ENCODE measurements around the gene REP15.
"Not testable (repeated sequence)": the region's sequence is repeated elsewhere in the genome, so short reads cannot be mapped to it uniquely, and the experiment has no call there.

Gene REP15, protein sequence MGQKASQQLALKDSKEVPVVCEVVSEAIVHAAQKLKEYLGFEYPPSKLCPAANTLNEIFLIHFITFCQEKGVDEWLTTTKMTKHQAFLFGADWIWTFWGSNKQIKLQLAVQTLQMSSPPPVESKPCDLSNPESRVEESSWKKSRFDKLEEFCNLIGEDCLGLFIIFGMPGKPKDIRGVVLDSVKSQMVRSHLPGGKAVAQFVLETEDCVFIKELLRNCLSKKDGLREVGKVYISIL
- total RNA-seq, result 0 to 0.11 (median 0) reads per million in 3 experiments

DNA sequence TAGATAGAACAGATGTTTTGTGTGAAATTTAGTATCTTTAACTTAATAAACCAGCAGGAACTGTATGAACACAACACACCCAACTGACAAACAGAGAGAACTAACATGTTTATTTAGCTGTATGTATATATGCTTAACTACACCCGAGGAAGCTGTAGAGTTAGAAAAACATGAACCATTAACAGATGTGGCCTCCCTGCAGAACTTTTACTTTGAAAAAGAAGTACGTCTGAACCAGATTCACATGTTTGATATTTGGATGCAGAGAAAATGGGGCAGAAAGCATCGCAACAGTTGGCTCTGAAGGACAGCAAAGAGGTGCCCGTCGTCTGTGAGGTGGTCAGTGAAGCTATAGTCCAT lies at the start of gene REP15:
REP15 (plus strand) TSS at position 155 of the 360 bp plus-strand sequence; CDS start at position 271, 116 bp downstream.
- no peak for DNase-seq

DNA sequence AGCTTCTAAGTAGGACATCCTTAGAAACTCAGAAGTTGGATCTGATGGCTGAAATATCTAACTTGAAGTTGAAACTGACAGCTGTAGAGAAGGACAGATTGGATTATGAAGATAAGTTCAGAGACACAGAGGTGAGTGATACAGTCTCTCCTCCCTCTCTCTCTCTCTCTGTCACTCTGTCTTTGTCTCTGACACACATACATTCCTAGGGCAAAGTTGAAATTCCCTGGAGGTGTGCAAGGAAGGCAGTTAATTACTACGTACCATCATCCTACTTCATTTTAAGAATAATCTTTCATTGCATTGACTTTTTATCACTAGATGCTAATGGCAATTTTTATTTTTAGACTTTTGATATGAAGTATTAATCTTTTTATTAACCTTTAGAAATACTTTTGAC lies 46.2 kb upstream of the REP15 start:
- DNase-seq, result no peak

DNA sequence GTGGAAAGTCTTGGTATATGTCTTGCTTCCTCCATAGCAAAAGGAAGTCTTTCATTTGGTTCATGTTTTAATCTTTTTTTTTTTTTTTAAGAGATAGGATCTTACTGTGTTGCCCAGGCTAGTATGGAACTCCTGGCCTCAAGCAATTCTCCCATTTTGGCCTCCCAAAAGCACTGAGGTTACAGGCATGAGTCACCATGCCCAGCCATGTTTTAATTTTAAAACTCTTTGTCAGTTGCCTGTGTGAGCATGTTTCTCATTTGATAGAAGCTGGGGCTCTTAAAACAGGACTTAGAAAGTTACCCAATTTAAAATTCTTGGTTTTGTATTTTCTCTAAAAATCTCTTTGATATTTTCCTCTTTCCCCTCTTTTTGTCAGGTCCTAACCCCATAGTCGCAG lies 45.0 kb upstream of the REP15 start:
- DNase-seq, result no peak

DNA sequence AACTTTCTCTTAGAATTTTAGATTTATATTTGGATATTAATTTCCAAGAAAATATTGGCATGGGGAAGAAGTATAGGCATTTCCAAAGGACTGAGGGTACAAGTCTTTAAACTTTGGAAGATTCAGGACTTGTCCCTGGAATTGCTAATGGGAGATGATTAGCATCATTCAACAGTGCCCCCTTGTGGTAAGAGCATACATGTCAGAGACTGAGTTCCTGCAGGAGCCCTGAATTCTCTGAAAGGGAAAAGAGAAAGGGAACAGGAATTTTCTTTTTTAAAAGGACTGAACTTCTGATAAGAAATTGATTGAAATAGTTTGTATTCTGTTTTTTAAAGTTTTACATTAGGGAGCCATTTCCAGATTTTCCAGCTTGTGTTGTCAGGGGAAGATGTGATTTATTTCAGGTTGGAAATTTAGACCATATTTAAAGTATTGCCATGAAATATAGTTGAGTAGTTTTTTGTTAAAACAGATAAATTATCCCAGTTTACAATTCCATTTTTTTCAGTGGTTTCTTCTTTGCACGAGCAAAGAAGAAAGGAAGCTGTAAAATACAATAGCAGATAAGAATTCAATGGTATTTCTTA lies 44.0 kb upstream of the REP15 start:
- DNase-seq, result peak; percentile 32

DNA sequence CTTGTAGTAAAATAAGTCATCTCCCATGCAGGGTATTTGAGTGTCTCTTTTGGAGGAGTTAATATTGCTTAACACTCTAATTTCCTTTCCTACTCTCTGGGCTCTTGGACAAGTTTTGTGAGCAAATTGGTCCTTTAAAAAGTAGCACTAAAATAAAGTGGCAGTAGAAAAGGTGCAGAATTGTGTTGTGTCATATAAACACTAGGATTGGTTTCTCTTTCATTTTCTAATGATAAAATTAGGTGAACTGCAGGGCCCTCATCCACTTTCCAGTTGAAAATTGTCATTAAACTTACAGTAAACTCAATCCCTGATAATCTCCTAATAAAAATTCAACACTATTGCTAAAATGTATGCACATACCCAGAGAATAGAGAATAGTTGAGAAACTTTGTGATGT lies 42.6 kb upstream of the REP15 start:
- DNase-seq, result no peak

DNA sequence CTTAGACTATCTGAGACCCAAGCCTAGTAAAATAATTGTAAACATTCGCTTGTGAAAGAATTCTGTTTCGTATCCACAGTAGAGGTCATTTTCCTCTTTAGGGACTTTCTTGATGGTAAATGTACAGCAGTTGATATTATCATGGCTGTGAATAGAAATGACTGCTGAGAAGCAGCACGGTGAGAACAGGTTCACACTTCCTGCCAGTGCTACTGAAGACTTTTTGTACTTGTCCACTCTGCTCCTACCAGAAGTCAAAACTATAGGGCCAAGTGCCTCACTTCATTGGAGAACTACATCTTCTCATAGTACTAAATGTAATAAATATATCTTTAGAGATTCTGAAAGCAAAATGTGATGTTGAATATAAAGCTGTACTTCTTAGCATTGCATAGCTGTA lies 40.8 kb upstream of the REP15 start:
- not testable (repeated sequence) for DNase-seq

DNA sequence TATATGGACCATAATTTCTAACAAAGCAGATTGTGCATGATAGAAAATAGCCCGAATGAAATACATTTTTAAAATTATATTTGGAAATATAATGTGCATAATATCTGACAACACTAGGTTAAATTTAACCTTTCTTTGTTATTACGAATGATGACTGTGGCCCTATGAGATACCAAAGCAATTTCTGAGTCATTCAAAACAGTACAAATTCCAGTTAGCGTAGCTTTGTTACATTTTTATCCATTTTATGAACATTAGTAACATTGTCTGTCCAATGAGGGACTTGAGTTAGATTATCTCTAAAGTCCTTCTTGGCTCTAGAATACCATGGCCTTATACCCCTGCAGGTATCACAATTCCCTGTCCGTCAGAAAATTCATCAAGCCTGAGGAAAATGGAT lies 39.0 kb upstream of the REP15 start:
- no peak for DNase-seq

DNA sequence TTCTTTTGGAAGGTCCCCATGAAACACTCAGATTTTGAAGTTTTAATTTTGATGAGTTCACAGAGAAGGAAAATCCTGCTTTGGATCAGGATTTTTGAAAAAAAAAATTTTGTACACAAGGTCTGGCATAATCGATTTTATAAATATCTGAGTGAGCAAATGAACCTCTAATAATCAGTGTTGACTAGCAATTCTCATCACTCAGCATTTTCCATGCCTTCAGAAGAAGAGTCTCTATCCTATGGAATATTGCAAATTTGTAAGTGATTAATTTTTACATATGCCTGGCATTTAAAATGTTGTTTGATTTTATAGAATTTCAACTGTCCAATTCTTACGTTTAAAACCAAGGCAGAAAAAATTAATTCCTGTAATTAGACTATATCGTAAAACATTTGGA lies 30.5 kb upstream of the REP15 start:
- no peak for DNase-seq

DNA sequence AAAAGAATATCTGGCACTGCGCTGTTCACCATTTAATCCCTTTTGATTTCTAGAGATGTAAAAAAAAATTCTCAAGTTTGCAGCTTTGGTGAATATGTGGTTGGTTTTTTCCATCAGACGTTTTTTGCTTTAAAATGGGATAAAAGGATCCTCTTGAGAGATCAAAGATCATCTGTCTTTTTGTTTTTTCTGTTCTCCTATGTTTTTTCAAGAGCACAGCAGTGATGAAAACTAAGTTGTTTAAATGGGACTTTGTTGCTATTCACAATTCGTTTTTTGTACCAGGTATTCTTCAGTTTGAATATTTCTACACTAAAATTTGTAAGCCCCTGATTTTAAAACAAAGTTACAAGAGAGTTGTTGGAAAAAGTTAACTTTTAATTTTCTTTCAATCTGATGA lies 29.7 kb upstream of the REP15 start:
- DNase-seq, result no peak

DNA sequence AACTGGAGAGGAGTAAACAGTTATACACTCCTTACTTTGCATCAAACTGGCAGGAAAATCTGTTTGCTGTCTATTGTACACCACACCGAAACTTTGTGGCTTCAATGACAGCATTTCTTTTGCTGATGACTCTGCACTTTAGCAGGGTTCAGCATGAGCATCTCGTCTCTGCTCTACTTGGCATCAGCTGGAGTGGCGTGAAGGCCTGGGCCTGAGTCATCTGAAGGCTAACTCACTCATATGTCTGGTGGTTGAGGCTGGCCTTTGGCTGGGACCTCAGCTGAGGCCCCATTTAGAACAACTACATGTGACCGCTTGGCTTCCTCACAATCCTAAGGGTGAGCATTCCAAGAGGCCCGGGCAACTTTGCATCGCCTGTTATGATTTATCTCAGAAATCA lies 28.7 kb upstream of the REP15 start:
- no peak for DNase-seq

DNA sequence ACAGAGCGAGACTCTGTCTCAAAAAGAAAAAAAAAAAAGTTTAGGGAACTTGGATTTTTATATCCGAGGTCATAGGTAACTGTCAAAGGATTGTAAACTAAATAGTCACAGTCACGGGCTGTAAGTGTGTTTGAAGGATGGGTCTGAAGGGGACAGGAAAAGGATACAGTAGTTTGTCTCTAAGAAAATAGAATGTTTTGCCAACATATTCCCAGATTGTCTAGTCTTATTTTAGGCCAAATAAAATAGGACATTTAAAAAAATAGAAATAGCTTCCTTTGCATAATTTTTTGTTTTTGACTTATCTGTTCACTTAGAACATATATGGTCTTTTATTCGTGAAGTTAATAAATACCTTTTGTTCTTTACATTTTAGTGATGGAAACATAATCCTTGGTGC lies 24.2 kb upstream of the REP15 start:
- DNase-seq, result no peak

DNA sequence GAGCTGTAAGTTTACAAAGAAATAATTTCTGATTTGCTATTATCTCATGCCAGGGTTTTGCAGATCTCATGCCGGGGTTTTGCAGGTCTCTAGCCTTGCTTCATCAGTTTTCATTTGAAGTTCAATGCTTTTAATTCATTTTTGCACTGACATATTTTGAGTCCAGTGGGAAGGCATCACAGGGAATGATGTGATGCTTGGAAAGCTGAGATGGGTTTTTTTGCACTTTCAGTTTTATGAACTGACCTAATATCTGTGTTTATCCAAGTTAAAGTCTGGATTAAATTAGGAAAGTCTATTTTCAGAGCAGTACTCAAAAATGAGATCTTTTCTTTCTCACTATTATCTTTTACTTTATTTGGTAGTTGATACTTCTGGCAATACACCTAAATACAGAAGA lies 23.6 kb upstream of the REP15 start:
- no peak for DNase-seq

DNA sequence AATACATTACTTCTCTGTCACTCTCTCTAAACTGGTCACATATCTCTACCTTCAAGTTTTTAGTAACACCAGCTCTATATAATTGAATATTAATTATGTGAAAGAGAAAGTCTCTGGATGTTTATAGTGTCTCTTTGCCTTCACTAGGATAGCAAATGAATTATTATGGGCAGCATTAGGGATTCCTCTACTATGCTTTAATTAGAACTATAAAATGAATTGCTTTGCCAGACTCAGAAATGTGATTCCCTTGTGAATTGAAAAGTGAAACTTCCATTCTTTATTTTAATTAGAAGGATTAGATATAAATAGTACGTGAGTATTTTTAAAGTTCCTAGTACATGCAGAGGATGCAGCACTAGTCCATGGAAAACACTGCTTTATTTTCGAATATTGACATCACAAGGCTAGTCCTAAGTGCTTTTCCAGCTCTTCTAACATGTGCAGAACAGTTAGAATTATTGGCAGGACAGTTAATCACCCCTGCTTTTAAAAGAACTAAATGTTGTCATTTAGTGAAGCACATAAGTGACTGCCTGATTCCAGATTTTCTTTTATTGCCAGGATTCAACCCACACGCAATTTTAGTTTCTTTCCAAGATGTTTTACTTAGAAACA lies 23.0 kb upstream of the REP15 start:
- no peak for DNase-seq

DNA sequence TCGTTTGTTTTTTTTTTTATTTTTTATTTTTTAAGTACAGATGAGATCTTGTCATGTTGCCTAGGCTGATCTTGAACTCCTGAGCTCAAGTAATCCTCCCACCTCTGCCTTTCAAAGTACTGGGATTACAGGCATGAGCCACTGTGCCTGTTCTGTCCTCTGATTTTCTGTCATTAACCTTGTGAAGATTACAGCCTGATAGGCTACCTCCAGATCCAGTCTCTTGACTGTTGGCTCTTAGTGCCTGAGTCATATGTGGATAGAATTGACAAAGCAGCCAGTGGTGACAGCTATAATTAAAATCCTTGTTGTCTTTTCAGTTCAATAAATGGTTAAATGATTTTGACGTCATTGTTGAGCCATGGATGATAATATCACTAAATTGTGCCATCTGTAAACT lies 21.3 kb upstream of the REP15 start:
- no peak for DNase-seq

DNA sequence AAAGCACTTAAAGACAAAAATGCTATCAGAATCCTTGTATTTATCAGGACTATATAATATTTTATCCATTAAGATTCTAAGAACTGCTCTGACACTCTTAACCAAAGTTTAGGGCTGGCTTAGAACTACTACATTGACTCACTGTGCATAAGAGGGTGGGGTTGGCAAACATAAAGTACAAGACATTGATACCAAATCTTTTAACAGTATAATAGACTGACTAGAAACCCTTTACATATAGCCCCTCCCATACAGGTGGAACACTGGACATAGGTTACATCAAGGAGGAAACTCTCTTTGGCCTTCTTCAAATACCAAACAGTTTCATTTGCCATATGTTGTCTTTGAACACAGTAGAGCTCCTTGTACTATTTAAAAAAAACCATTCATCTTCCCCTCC lies 15.6 kb upstream of the REP15 start:
- DNase-seq, result no peak

DNA sequence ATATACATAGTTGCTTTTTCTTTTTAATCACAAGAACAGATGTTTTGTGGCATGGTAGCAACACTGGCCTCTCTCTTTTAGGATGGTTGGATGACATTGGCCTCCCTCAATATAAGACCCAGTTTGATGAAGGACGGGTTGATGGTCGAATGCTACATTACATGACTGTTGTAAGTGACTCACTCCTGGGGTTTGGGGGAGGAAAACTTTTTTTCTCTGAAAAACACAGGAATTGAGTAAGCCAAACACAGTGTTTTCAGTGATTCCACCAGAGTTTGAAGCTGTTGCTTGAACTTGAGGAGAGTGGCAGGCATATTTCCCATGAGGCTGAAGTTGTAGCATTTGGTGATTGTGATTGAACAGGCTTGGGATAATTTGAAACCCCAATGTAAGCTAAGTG lies 13.7 kb upstream of the REP15 start:
- no peak for DNase-seq

DNA sequence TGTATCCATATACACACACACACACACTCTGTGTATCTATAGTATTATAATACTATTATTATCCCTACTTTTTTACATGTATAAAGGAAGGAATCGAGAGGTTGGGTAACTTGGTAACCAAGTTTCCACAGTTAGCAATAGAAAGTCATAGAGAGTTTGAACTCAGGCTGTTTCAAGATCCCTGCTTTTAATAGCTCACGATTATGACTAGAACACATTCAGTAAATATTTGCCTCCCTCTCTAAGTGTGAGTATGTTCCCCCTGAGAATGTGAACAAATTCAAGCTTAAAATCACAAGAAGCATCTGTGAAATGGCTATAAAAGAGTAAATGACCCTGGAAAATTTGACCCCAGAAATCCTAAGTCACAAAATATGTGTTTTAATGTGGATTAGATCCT lies 11.0 kb upstream of the REP15 start:
- DNase-seq, result no peak

DNA sequence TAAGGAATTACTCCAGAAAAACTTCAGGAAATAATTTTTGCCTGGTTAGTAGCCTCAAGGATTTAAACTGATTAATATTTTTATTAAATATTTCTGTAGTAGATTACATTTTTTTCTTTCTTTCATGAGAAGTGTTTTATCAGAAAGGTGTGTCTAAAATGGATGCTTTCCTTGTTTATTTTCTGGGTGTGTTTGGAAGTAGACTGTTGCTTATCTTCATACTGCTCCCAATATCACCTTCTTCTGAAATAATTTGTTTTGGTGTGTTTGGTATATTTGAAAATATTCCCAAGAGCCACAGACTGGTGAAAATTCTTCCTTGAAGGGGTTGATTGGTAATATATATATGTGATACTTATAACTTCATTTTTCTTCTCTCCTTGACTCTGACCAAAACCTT lies 10.1 kb upstream of the REP15 start:
- no peak for DNase-seq

DNA sequence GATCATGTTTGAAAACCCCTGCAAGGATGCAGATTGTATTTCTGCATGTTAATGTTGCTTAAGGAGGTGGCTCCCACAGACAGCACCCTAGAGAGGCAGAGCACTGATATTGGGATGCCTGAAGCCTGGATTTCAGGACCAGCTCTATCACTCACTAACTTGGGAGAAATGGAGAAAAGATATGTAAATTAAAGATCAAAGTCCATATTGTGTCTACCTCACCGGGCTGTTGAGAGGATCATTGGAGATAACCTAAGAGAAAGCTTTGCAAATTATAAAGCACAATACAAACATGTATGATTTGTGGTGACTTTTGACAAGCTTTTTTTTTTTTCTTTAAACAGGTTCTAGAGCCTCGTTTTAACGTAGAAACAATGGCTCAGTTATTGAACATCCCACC lies 7.6 kb upstream of the REP15 start:
- no peak for DNase-seq

DNA sequence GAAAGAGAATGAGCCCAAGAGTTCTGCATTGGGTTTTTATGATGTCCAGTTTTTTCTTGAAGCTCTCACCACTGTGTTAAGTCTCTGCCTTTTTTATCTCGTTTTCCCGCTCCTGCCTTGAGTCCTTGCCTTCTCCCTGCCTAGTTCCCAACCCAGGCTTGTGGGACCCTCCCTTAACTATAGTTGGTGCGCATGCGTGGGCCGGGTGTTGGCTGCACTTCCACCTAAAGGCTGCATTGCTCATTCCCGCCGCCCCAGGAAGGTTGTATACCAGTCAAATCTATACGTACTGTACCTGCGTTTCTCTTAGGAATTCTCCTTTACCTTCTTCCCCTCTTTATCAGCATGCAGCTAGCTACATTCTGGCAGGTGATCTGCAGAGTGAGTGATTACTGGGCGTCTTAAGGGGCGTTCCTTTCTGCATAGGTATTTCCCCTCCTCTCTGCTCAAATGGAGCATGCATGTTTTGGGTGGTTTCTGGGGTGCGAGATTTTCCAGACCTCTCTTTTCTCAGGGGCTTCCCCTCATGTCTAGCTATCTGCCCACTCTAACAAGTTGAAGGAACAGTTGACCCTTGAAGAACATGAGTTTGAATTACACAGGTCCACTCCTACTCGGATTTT lies 6.6 kb upstream of the REP15 start:
- no peak for DNase-seq

DNA sequence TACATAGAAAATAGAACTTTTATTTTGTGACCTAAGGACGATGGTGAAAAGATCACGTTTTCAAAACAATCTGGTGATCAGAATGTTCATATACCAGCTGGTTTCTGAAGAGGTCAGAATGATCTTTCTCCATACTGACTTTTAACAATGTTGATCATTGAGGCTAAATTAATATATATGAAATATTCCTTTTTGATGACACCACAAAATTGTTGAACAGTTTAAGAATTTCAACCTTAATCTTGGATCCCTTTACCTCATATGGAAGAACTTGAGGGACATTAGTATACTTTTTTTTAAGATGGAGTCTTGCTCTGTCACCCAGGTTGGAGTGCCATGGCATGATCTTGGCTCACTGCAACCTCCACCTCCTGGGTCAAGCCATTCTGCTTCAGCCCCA lies 2.8 kb upstream of the REP15 start:
- DNase-seq, result no peak

DNA sequence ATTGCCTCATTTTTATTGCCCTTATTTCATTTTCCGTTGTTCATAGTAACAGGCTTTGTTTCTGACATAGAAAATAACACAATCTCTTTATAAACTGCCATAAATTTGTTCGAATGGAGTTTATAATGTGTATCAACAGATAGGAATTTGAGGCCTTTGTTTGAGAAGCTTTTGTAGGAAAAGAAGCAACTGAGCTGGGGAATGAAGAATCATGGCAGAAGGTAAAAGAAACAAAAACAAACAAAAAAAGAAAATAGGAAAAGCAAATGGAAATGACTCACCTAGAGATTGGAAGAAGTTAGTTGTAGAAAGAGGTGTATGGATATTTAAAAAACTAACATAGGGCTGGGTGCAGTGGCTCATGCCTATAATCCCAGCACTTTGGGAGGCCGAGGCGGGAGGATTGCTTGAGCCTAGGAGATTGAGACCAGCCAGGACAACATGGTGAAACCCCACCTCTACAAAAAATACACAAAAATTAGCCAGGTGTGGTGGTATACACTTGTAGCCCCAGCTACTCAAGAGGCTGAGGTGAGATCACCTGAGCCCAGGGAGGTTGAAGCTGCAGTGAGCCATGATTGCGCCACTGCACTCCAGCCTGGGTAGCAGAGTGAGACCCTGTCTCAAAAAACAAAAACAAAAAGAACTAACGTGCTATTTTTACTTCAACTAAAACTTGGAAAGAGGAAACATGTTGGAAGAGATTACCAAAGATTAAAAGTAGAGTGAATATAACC lies 523 bp upstream of the REP15 start:
- DNase-seq, result no peak

DNA sequence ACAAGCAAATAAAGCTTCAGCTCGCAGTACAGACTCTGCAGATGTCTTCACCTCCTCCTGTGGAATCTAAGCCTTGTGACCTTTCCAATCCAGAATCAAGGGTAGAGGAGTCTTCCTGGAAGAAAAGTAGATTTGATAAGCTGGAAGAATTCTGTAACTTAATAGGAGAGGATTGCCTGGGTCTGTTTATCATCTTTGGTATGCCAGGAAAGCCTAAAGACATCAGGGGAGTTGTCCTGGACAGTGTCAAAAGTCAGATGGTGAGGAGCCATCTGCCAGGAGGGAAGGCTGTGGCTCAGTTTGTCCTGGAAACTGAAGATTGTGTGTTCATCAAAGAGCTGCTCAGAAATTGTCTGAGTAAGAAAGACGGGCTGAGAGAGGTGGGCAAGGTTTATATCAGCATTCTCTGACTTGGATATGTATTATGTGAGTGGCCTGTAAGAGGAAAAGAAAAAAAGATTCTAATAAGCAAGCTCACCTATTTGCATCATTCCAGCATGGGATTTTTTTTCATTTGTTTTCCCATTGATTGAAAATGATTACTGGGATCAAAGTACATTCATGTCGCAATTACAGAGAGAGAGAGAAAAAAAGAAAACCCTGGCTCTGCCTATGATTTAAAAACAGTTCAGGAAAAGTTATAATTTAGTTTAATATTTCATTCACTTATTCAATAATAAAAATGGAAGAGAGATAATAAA lies 767 bp downstream of the REP15 start:
- no peak for DNase-seq

Data from central memory CD4-positive, alpha-beta T cell (primary cell).